SK-N-SH treated with all-trans-retinoic acid at 6 μM for 48 hours (cell line): ENCODE measurements around the gene DPYSL3.

Source experiments
- ATAC-seq: fragments of 200-7000 bp; cut with Tn5 transposase; 3 replicates; pipeline ENCODE4 v1.9.1; 2020; ENCODE audit warnings: mild to moderate bottlenecking, moderate library complexity
- ARNTL ChIP-seq: fragments of 450-650 bp; formaldehyde crosslinking; IDR thresholded peaks from 2 replicates; pipeline ENCODE4 v1.5.0; 2020; ENCODE audit warnings: low read depth, mild to moderate bottlenecking, moderate library complexity, borderline replicate concordance
- BACH2 ChIP-seq: fragments of 250-450 bp; sonication (Bioruptor Pico); IDR thresholded peaks from 2 replicates; pipeline ENCODE4 v1.9.0; 2021; ENCODE audit warnings: mild to moderate bottlenecking, borderline replicate concordance
- CSDC2 ChIP-seq: fragments of 250-450 bp; sonication (Bioruptor Pico); IDR thresholded peaks from 2 replicates; pipeline ENCODE4 v1.5.0; 2020; ENCODE audit warnings: mild to moderate bottlenecking, moderate library complexity
- ESRRG ChIP-seq: fragments of 250-450 bp; sonication (Bioruptor Pico); IDR thresholded peaks from 2 replicates; pipeline ENCODE4 v1.6.1; 2021; ENCODE audit warnings: mild to moderate bottlenecking
- GLIS3 ChIP-seq: fragments of 250-450 bp; sonication (Bioruptor Pico); IDR thresholded peaks from 2 replicates; pipeline ENCODE4 v1.5.0; 2020; ENCODE audit warnings: mild to moderate bottlenecking, moderate library complexity
- ISL1 ChIP-seq: fragments of 250-450 bp; sonication (Bioruptor Pico); IDR thresholded peaks from 2 replicates; pipeline ENCODE4 v2.1.2; 2022; ENCODE audit warnings: mild to moderate bottlenecking, moderate library complexity
- OSR1 ChIP-seq: fragments of 250-450 bp; sonication (Bioruptor Pico); IDR thresholded peaks from 2 replicates; pipeline ENCODE4 v1.8.0; 2022; ENCODE audit warnings: moderate library complexity, mild to moderate bottlenecking, inconsistent platforms
- PPARA ChIP-seq: fragments of 250-450 bp; sonication (Bioruptor Pico); IDR thresholded peaks from 2 replicates; pipeline ENCODE4 v1.5.0; 2020; ENCODE audit warnings: mild to moderate bottlenecking, borderline replicate concordance
- RARB ChIP-seq: fragments of 250-450 bp; sonication (Bioruptor Pico); IDR thresholded peaks from 2 replicates; pipeline ENCODE4 v1.8.0; 2021; ENCODE audit warnings: mild to moderate bottlenecking, moderate library complexity
- SNAI2 ChIP-seq: fragments of 250-450 bp; sonication (Bioruptor Pico); IDR thresholded peaks from 2 replicates; pipeline ENCODE4 v1.5.0; 2020; ENCODE audit warnings: mild to moderate bottlenecking, moderate library complexity
- ZC3H10 ChIP-seq: fragments of 250-450 bp; sonication (Bioruptor Pico); IDR thresholded peaks from 2 replicates; pipeline ENCODE4 v1.5.1; 2021; ENCODE audit warnings: mild to moderate bottlenecking, moderate library complexity
- ZFP3 ChIP-seq: fragments of 250-450 bp; sonication (Bioruptor Pico); IDR thresholded peaks from 2 replicates; pipeline ENCODE4 v1.5.0; 2020; ENCODE audit warnings: mild to moderate bottlenecking, moderate library complexity
- ZFP30 ChIP-seq: fragments of 450-650 bp; formaldehyde crosslinking; IDR thresholded peaks from 2 replicates; pipeline ENCODE4 v1.5.0; 2022; ENCODE audit warnings: mild to moderate bottlenecking, moderate library complexity
- ZNF565 ChIP-seq: fragments of 450-650 bp; formaldehyde crosslinking; conservative IDR thresholded peaks from 2 replicates; pipeline ENCODE4 v1.5.0; 2020; ENCODE audit warnings: low read depth, mild to moderate bottlenecking, moderate library complexity
- ZNF8 ChIP-seq: fragments of 450-650 bp; formaldehyde crosslinking; IDR thresholded peaks from 2 replicates; pipeline ENCODE4 v1.5.0; 2020; ENCODE audit warnings: mild to moderate bottlenecking, moderate library complexity
- TF ChIP-seq, protein P1 (sequence below): fragments of 250-450 bp; sonication (Bioruptor Pico); IDR thresholded peaks from 2 replicates; pipeline ENCODE4 v1.8.0; 2020; ENCODE audit warnings: mild to moderate bottlenecking, moderate library complexity, borderline replicate concordance
- TF ChIP-seq, protein P2 (sequence below): fragments of 250-450 bp; sonication (Bioruptor Pico); IDR thresholded peaks from 2 replicates; pipeline ENCODE4 v1.5.0; 2020; ENCODE audit warnings: mild to moderate bottlenecking, moderate library complexity
- TF ChIP-seq, protein P3 (sequence below): fragments of 250-450 bp; sonication (Bioruptor Pico); IDR thresholded peaks from 2 replicates; pipeline ENCODE4 v1.8.0; 2021; ENCODE audit warnings: low read depth, mild to moderate bottlenecking, moderate library complexity, borderline replicate concordance
- TF ChIP-seq, protein P4 (sequence below): fragments of 250-450 bp; sonication (Bioruptor Pico); IDR thresholded peaks from 2 replicates; pipeline ENCODE4 v1.5.1; 2020; ENCODE audit warnings: low read depth, mild to moderate bottlenecking, moderate library complexity

Gene DPYSL3

DNA sequence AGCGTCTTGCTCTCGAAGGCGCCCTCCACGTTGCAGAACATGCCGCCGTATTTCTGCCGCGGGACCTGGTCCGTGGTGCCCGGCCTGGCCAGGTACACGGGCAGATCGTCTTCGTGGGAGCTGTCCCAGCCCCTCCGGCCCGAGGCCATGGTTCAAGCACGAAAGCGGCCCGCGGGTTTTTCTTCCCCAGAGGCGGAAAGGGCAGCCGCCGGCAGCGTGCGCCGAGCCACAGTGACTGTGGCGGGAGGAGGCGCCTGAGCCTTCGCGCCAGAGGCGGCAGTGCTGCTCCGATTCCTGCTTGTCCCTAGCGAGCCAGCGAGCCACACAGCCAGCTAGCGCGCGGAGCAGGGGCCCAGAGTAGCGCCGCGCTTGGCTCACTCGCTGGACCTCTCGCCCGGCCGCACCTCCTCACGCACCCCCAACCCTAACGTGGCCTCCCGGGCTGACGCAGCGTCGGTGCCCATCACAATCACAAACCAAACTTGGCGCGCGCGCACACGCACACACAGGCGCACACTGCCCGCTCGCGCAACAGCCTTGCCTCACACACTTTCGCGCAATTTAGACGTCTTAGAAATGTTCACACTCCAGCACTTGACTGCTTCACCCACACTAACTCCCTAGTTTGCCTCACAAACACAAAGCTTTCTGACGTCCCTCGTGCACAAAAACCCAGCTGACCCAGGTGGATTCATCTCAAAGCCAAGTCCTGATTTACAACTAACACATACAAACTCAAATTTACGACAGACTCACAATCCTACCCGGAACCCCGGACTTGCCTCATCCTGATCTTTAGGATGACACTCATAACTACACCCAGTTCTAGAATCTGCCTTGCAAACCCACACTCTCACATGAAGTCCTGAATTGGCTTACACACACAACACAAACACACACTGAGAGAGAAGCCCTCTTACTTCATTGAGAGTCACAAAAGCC lies at the start of gene DPYSL3:
TSS of gene DPYSL3 (minus strand) at position 359 of the 942 bp plus-strand sequence. CDS start at position 149, 210 bp downstream.
- TF ChIP-seq ZFP3 (CRISPR knock-in tag) (0 out of 2 replicates have a peak, but pooled peaks have one; percentile 35), ZNF8 (CRISPR knock-in tag) (no peak), CSDC2 (CRISPR knock-in tag) (no peak), PPARA (CRISPR knock-in tag) (no peak)
- TF ChIP-seq, all 23 proteins: peak for 1
- ATAC-seq: peak; percentile 92

DNA sequence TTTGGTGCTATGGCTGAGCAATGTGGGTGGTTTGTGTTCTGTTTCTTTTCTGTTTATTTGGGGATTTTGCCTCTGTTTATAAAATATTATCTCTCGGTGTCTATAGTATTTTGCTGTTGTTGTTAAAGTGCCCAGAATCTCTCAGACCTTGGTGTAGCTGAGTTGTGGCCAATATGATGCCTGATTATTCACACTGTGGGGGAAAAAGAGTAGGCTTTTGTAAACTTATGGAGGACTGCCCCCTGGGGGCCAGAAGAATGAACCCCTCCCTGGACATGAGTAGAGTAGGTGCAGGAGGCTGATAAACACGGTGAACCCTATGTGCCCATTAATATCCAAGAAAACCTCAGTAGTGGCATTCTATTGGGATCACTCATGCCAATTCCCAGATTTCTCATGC lies 49.0 kb upstream of the DPYSL3 start:
- no peak for TF ChIP-seq ISL1 (CRISPR knock-in tag)
- no peak for TF ChIP-seq CSDC2 (CRISPR knock-in tag)
- TF ChIP-seq ZC3H10 (CRISPR knock-in tag): no peak
- TF ChIP-seq, protein P1, sequence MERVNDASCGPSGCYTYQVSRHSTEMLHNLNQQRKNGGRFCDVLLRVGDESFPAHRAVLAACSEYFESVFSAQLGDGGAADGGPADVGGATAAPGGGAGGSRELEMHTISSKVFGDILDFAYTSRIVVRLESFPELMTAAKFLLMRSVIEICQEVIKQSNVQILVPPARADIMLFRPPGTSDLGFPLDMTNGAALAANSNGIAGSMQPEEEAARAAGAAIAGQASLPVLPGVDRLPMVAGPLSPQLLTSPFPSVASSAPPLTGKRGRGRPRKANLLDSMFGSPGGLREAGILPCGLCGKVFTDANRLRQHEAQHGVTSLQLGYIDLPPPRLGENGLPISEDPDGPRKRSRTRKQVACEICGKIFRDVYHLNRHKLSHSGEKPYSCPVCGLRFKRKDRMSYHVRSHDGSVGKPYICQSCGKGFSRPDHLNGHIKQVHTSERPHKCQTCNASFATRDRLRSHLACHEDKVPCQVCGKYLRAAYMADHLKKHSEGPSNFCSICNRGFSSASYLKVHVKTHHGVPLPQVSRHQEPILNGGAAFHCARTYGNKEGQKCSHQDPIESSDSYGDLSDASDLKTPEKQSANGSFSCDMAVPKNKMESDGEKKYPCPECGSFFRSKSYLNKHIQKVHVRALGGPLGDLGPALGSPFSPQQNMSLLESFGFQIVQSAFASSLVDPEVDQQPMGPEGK (CRISPR knock-in tag): no peak
- TF ChIP-seq, protein P2, sequence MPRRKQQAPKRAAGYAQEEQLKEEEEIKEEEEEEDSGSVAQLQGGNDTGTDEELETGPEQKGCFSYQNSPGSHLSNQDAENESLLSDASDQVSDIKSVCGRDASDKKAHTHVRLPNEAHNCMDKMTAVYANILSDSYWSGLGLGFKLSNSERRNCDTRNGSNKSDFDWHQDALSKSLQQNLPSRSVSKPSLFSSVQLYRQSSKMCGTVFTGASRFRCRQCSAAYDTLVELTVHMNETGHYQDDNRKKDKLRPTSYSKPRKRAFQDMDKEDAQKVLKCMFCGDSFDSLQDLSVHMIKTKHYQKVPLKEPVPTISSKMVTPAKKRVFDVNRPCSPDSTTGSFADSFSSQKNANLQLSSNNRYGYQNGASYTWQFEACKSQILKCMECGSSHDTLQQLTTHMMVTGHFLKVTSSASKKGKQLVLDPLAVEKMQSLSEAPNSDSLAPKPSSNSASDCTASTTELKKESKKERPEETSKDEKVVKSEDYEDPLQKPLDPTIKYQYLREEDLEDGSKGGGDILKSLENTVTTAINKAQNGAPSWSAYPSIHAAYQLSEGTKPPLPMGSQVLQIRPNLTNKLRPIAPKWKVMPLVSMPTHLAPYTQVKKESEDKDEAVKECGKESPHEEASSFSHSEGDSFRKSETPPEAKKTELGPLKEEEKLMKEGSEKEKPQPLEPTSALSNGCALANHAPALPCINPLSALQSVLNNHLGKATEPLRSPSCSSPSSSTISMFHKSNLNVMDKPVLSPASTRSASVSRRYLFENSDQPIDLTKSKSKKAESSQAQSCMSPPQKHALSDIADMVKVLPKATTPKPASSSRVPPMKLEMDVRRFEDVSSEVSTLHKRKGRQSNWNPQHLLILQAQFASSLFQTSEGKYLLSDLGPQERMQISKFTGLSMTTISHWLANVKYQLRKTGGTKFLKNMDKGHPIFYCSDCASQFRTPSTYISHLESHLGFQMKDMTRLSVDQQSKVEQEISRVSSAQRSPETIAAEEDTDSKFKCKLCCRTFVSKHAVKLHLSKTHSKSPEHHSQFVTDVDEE (CRISPR knock-in tag): no peak
- TF ChIP-seq ESRRG (CRISPR knock-in tag): no peak
- TF ChIP-seq ARNTL (CRISPR knock-in tag): no peak
- no peak for TF ChIP-seq BACH2 (CRISPR knock-in tag)
- TF ChIP-seq, protein P3, sequence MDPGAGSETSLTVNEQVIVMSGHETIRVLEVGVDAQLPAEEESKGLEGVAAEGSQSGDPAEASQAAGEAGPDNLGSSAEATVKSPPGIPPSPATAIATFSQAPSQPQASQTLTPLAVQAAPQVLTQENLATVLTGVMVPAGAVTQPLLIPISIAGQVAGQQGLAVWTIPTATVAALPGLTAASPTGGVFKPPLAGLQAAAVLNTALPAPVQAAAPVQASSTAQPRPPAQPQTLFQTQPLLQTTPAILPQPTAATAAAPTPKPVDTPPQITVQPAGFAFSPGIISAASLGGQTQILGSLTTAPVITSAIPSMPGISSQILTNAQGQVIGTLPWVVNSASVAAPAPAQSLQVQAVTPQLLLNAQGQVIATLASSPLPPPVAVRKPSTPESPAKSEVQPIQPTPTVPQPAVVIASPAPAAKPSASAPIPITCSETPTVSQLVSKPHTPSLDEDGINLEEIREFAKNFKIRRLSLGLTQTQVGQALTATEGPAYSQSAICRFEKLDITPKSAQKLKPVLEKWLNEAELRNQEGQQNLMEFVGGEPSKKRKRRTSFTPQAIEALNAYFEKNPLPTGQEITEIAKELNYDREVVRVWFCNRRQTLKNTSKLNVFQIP (CRISPR knock-in tag): no peak
- TF ChIP-seq SNAI2: no peak
- TF ChIP-seq OSR1 (CRISPR knock-in tag): no peak
- no peak for TF ChIP-seq ZFP3 (CRISPR knock-in tag)
- TF ChIP-seq ZNF565 (CRISPR knock-in tag): no peak
- no peak for TF ChIP-seq PPARA (CRISPR knock-in tag)
- TF ChIP-seq ZNF8 (CRISPR knock-in tag): no peak
- TF ChIP-seq RARB (CRISPR knock-in tag): no peak
- TF ChIP-seq, protein P4, sequence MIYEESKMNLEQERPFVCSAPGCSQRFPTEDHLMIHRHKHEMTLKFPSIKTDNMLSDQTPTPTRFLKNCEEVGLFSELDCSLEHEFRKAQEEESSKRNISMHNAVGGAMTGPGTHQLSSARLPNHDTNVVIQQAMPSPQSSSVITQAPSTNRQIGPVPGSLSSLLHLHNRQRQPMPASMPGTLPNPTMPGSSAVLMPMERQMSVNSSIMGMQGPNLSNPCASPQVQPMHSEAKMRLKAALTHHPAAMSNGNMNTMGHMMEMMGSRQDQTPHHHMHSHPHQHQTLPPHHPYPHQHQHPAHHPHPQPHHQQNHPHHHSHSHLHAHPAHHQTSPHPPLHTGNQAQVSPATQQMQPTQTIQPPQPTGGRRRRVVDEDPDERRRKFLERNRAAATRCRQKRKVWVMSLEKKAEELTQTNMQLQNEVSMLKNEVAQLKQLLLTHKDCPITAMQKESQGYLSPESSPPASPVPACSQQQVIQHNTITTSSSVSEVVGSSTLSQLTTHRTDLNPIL: no peak
- no peak for TF ChIP-seq GLIS3
- no peak for TF ChIP-seq ZFP30 (CRISPR knock-in tag)
- TF ChIP-seq, all 23 proteins: peak for 0
- ATAC-seq: peak; percentile 79

DNA sequence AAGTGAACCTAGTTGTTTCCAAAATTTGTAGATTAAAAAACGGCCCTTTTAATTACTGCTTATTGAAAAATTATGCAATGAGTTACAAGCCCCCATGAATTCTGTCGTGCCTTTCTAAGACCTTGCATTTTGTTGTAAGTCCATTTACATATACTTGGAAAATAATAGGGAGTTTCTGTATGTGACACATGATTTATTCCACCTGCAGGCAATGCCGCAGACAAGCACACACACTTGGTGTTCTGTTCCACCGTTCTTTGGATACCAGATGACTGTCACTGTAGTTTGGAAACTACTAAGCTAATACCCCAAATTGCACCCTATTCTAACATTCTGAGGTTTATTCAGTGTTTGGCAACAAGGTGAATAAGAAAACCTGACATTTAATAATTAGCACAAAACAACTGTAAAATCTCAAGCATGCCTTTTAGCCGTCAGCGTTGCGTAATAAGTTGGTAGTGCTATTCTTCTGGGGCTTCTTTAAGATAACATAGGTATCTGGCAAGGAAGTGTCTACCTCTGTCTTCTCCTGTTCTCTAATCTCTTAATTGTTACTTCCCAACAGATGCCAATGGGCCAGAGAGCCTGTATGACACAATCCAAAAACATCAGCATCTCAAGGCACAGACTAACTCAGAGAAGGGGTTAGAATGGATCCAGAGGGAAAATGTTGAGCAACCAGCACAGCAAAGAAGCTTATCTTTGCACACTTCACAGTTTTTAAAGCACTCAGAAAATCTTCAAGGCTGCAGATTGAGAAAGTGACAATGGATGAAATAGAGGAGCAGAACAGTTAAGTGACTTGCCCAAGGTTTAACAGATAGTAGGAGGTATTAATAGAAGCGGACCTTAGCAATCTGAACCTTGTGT lies 48.2 kb upstream of the DPYSL3 start:
- TF ChIP-seq ESRRG (CRISPR knock-in tag) (no peak), ZFP3 (CRISPR knock-in tag) (no peak), SNAI2 (no peak)
- TF ChIP-seq, all 23 proteins: peak for 0
- no peak for ATAC-seq
